HepG2 (cell line): Measurements from ENCODE around the gene SLC1A4. TPM values are rescaled to one million over a fixed set of nuclear protein-coding genes. Genes with fewer than 3 reads are reported as not detected.

Experiments
- ATF1 ChIP-seq: IDR thresholded peaks from 2 replicates; pipeline ENCODE4 v1.6.1; 2016; ENCODE audit warnings: mild to moderate bottlenecking, control low read depth
- ATF5 ChIP-seq: sonication (generic); formaldehyde crosslinking; IDR thresholded peaks from 2 replicates; pipeline ENCODE4 v1.4.0; 2020; ENCODE audit warnings: mild to moderate bottlenecking, low read depth, missing genetic modification reagents
- BCL3 ChIP-seq: sonication (generic); formaldehyde crosslinking; IDR thresholded peaks from 2 replicates; pipeline ENCODE4 v1.5.1; 2020; ENCODE audit warnings: mild to moderate bottlenecking, missing genetic modification reagents, moderate library complexity
- FUBP1 ChIP-seq: sonication (generic); formaldehyde crosslinking; IDR thresholded peaks from 2 replicates; pipeline ENCODE4 v1.5.1; 2020; ENCODE audit warnings: missing genetic modification reagents, mild to moderate bottlenecking, borderline replicate concordance
- HNRNPL ChIP-seq: fragments of 200-400 bp; formaldehyde crosslinking; IDR thresholded peaks from 2 replicates; pipeline ENCODE4 v1.6.1; 2017; ENCODE audit warnings: mild to moderate bottlenecking, low read depth, low read length
- NFAT5 ChIP-seq: sonication (generic); formaldehyde crosslinking; IDR thresholded peaks from 2 replicates; pipeline ENCODE4 v1.4.0; 2020; ENCODE audit warnings: missing genetic modification reagents
- SNAPC2 ChIP-seq: sonication (generic); formaldehyde crosslinking; IDR thresholded peaks from 2 replicates; pipeline ENCODE4 v1.8.1; 2022; ENCODE audit warnings: mild to moderate bottlenecking, missing genetic modification reagents
- SP1 ChIP-seq, 2 experiments: fragments of 450-650 bp in 1 of 2; sonication (generic) in 1 of 2; formaldehyde crosslinking in 1 of 2; IDR thresholded peaks; 2 replicates each; pipeline versions ENCODE4 v1.4.0 to v1.6.1; 2016 to 2020; ENCODE audit warnings: missing genetic modification reagents in 1 of 2
- TARDBP ChIP-seq: sonication (generic); formaldehyde crosslinking; IDR thresholded peaks from 2 replicates; pipeline ENCODE4 v1.8.0; 2022; ENCODE audit warnings: mild to moderate bottlenecking, missing genetic modification reagents
- ZBTB3 ChIP-seq: sonication (generic); formaldehyde crosslinking; IDR thresholded peaks from 2 replicates; pipeline ENCODE4 v1.4.0; 2020; ENCODE audit warnings: low read depth, mild to moderate bottlenecking, moderate library complexity, missing genetic modification reagents, borderline replicate concordance
- ZFY ChIP-seq: sonication (generic); formaldehyde crosslinking; IDR thresholded peaks from 2 replicates; pipeline ENCODE4 v1.4.0; 2020; ENCODE audit warnings: missing genetic modification reagents
- ZFYVE20 ChIP-seq: sonication (generic); formaldehyde crosslinking; IDR thresholded peaks from 2 replicates; pipeline ENCODE4 v1.8.0; 2023; ENCODE audit warnings: low read depth, mild to moderate bottlenecking, moderate library complexity, missing genetic modification reagents, borderline replicate concordance
- ZNF232 ChIP-seq: sonication (generic); formaldehyde crosslinking; IDR thresholded peaks from 2 replicates; pipeline ENCODE4 v1.4.0; 2020; ENCODE audit warnings: missing genetic modification reagents, borderline replicate concordance
- ZNF274 ChIP-seq: sonication (generic); formaldehyde crosslinking; IDR thresholded peaks from 2 replicates; pipeline ENCODE4 v1.5.1; 2020; ENCODE audit warnings: mild to moderate bottlenecking, missing genetic modification reagents
- ZNF296 ChIP-seq: sonication (generic); formaldehyde crosslinking; conservative IDR thresholded peaks from 2 replicates; pipeline ENCODE4 v1.5.0; 2020; ENCODE audit warnings: mild to moderate bottlenecking, missing genetic modification reagents
- ZNF354B ChIP-seq: sonication (generic); formaldehyde crosslinking; IDR thresholded peaks from 2 replicates; pipeline ENCODE4 v1.8.0; 2022; ENCODE audit warnings: mild to moderate bottlenecking, missing genetic modification reagents
- ZNF530 ChIP-seq: sonication (generic); formaldehyde crosslinking; IDR thresholded peaks from 2 replicates; pipeline ENCODE4 v1.5.0; 2020; ENCODE audit warnings: low read depth, mild to moderate bottlenecking, missing genetic modification reagents
- ZNF564 ChIP-seq: sonication (generic); formaldehyde crosslinking; IDR thresholded peaks from 2 replicates; pipeline ENCODE4 v1.8.1; 2023; ENCODE audit warnings: mild to moderate bottlenecking, missing genetic modification reagents
- ZNF839 ChIP-seq: sonication (generic); formaldehyde crosslinking; IDR thresholded peaks from 2 replicates; pipeline ENCODE4 v1.4.0; 2020; ENCODE audit warnings: missing genetic modification reagents, mild to moderate bottlenecking, borderline replicate concordance
- polyA plus RNA-seq, 8 experiments: library from polyadenylated mRNA; depleted of rRNA in 3 of 8; stranded (reverse) in 7 of 8; unstranded in 1 of 8; fragments of >200 nt; fragmentation: Illumina TruSeq in 4 of 8; extraction: Trizol in 4 of 8; gene quantifications; 2 replicates each; pipeline versions ENCODE4 v1.2.1 to v1.2.3, GENCODE V29; 2011 to 2016; ENCODE audit warnings: low read depth in 4 of 8, missing spikeins in 1 of 8, mixed read lengths in 1 of 8; ENCODE audit not compliant: insufficient read depth in 1 of 8
- total RNA-seq, 5 experiments: library from RNA; depleted of rRNA; stranded (reverse); fragments of >200 nt; fragmentation: Illumina TruSeq; extraction: Trizol; gene quantifications; 2 replicates each; pipeline ENCODE4 v1.2.3, GENCODE V29; 2016; ENCODE audit warnings: low read depth in 1 of 5

SLC1A4 gene
- total and polyA plus RNA-seq, 2 of the 13 experiments (the other 11 are each of a cell fraction or from before 2014, with no cell fraction given): 21.0 to 39.6 TPM

DNA sequence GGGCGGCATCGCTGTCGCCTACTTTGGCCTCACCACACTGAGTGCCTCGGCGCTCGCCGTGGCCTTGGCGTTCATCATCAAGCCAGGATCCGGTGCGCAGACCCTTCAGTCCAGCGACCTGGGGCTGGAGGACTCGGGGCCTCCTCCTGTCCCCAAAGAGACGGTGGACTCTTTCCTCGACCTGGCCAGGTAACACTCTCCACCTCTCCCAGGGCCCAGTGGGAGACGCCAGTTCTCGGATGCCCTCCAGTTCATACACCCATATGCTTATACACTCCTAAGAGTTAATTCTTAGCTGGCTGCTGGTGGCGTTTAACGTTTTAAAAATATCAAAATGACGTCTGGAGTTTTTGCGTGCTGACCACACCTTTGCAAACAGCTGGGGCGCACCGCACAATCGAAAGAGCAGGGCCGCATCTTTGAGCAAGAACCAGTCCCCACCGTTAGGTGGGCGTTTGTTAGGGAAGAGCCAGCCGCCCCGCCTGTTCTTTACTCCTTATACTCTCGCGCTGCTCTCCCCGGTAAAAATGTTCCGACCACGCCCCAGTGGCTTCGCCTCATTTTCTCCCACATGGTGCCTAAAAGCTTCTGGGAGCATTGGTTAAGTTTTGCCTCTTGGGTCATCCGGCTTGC is 899 bp downstream of the SLC1A4 start (continued):
- 0 out of 2 replicates have a peak, but pooled peaks have one; percentile 66 for TF ChIP-seq NFAT5 (CRISPR knock-in tag)
- TF ChIP-seq ZNF564 (CRISPR knock-in tag): no peak
- no peak for TF ChIP-seq SNAPC2 (CRISPR knock-in tag)
- TF ChIP-seq ZFY (CRISPR knock-in tag): peak; percentile 2; the same call in 1 of the 2 replicates
- no peak for TF ChIP-seq ZNF274 (CRISPR knock-in tag)
- no peak for TF ChIP-seq ZBTB3 (CRISPR knock-in tag)
- TF ChIP-seq ATF1 (CRISPR knock-in tag): no peak
- no peak for TF ChIP-seq ZFYVE20 (CRISPR knock-in tag)
- TF ChIP-seq ZNF530: 0 out of 2 replicates have a peak, but pooled peaks have one; percentile 73
- 0 out of 2 replicates have a peak, but pooled peaks have one; percentile 40 for TF ChIP-seq HNRNPL
- no peak for TF ChIP-seq SP1 (IDR thresholded peaks at IDR 0.05)
- TF ChIP-seq SP1 (CRISPR knock-in tag; IDR thresholded peaks at IDR 0.05): no peak
- no peak for TF ChIP-seq TARDBP
- TF ChIP-seq ZNF296 (CRISPR knock-in tag): peak; percentile 78; the same call in 1 of the 2 replicates
- 0 out of 2 replicates have a peak, but pooled peaks have one; percentile 28 for TF ChIP-seq ZNF839
- peak; percentile 15; the same call in 1 of the 2 replicates for TF ChIP-seq BCL3 (CRISPR knock-in tag)
- no peak for TF ChIP-seq ZNF354B (CRISPR knock-in tag)
- no peak for TF ChIP-seq ATF5
- no peak for TF ChIP-seq ZNF232 (CRISPR knock-in tag)
- no peak for TF ChIP-seq FUBP1 (CRISPR knock-in tag)
